HG02870 (cell line): ENCODE data around the gene MYO1C.

Source experiments
- ATAC-seq: cut with Tn5 transposase; IDR thresholded peaks from one replicate; pipeline ENCODE4 v1.9.1; 2021; ENCODE audit warnings: mild to moderate bottlenecking, moderate library complexity; ENCODE audit not compliant: unreplicated experiment

The MYO1C gene

DNA sequence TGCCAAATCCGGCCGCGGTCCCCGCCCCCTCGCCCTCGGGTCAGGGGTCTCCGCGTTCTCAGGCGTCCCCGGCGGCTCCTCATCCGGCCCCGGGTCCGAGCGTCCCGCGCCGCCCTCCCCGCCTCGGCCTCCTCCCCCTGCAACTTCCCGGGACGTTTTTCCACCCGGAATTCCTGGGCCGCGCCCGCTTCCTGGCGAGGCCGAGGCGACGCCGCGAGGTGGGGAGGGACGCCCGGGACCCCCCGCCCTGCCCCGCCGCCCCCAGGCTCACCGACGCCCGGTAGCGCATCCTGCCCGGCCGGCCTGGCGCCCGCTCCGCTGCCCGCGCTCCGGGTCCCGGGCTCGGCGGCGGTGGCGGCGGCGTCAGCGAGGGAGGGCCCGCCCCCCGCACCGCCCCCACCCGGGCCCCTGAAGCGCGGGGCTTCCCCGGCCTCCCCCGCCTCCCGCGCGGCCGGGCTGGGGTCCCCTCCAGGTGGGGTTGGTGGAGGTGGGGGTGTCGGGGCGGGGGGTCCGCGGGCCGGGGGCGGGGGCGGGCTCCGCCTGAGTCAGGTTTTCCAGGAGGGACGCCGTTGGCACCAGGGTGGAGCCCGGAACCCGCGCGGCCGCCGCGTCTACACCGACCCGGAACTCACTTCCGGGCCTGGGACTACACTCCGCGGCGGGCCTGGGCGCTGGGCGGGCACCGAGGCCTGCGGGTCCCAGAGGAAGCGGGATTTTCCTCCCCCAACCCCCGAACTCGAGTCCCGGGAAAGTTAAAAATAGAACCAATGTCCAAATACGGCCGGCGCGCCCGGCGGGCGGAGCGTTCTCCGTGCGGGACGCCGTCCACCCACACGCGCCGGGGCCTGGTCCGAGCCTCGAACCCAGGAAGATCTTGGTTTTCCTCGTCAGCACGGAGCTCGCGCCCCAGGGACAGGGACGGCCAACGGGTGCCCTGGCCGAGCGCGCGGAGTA is 6.8 kb downstream of the MYO1C start:
- no peak for ATAC-seq

DNA sequence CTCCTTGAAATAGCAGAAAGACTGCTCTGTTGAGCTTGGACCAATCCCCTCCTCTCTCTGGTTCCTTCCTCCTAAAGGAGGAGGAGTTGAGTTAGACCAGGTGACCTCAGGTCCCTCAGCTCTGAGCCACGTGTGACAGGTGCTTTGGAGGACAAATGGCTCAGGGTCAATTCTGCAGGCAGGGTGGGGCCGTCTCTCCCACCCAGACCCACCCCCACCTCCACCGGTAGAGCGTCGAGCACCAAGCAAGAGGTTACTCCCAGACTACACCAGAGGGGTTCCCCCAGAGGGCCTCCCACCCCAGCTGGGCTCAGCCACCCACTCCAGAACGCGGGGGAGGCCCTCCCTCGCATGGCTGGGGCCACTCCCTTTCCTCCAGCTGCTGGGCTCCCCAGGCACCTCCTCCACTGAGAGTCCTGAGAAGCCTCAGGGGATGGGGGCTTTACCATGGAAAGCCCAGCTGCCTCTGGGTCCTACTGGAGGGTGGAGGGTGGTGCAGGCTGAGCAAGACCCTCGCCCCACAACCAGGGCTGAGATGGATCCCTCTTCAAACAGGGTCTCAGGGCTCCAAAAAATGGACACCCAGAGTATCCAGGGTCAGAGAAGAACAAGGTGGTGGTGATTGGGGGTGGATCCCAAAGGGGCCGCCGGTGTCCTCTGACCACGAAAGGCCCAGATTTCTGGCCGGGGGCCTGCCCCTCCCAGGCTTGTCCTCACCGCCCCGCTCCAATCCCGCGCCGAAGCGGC is 7.6 kb downstream of the MYO1C start:
- peak; percentile 37 for ATAC-seq

DNA sequence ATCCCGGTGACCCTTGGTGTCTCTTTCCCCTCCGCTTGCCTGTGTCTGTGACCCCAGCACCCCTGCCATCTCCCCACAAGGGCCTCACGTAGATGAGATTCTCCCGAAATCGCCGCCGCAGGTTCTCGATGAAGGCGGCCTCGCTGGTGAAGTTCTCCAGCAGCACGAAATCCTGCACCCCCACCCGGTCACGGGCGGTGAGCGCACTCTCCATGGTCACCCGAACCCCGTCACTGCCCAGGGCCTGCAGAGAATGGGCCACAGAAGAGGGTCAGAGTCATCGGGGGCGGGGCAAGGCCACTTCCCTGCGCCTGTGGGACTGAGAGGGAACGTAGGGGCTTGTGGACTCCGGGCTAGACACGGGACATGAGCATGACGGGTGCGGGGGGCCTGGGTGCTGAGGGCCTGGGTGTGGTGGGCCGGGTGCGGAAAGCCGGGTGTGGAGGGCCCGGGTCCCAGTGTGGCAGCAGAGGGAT is 8.4 kb downstream of the MYO1C start:
- ATAC-seq = no peak

DNA sequence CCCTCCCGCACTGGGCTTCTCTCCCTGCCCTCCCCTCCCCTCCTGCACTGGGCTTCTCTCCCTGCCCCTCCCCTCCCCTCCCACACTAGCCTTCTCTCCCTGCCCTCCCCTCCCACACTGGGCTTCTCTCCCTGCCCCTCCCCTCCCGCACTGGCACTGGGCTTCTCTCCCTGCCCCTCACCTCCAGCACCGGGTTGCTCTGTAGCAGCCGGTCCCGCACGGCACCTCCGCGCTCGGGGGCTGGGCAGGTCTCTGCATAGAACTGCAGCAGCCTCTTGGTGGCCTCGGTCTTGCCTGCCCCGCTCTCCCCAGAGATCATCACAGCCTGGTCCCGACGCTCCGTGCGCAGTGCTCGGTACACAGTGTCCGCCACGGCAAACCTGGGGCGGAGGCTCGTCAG is 9.8 kb downstream of the MYO1C start:
- no peak for ATAC-seq

DNA sequence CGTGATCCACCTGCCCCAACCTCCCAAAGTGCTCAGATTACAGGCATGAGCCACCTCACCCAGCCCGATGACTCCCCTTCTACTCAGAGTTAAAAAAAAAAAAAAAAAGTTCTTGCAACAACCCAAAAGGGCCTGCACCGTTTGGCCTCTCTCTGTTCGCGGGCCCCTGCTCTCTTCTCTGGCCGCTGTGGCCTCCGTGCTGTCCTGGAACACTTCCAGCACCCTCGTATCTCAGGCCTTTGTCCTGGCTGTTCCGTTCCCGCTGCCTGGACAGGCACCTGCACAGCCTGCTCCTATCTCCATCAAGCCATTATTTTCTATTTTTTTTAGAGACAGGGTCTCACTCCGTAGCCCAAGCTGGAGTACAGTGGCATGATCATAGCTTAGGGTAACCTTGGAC is 10.8 kb downstream of the MYO1C start:
- ATAC-seq = no peak

DNA sequence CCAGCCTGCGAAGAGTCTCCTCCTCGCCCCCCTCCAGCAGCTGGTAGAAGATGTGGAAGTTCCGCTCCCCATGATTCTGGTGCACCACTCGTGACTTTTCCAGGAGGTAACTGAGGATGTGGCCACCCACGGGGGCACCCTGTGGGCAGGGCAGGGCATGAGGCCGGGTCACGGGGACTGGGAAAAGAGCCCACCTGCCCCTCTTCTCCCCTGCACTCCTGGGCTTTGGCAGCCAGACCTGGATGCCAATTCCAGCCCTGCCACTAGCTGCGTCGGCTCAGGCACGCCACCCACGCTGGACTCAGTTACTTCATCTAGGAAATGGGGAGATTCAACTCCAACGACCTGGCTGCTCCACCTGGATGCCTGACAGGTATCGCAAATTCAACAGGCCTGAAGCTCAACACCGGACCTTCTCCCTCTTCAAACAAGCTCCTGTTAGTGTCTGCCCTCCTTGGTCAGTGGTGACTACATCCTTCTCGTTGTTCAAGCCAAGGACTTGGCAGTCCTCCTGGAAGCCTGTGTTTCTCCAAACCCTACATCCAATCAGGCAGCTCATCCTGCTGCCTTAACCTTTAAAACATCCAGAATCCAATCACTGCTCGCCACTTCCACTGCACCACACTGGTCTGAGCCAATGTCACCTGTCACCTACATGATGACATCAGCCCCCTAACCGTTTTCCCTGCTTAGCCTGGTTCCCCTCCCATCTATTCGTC is 11.6 kb downstream of the MYO1C start:
- ATAC-seq = no peak

DNA sequence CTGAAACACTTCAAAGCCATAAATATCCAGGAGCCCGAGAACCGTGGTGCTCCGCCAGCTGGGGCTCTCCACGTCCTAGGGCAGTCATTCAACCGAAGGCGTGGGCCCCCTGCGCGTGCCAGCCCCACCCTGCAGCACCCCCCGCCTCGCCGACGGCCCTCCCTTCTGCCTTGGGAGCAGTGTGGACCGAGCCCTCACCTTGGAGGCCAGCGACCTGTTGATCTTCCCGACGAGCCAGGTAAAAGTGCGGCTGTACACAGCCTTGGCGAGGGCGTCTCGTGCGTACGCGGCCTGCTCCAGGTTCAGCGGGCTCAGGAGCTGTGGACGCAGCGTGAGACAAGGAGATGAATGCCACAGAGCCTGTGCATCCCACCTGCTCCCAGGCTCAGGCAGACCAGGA is 14.1 kb downstream of the MYO1C start:
- no peak for ATAC-seq

DNA sequence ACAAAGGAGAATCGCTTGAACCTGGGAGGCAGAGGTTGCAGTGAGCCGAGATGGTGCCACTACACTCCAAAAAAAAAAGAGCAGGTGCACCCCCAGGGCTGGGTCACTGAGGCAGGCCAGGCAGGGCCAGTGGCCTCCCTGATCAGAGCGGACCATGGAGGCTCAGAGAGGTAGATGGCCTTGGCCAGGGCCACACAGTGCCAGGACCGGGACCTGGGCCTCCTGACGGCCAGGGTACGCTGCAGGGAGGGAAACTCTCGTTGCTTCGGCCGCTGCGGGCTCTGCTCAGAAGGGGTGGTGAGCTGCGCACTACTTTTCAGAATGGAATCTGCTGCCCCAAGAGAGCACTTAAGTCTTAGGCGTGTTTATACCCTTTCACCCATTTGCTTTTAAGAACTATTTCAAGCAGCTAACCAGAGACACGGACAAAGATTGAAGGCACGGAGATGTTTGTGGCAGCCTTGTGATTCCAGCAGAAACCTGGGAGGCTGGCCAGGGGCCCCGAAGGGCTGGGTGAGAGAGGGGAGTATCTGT is 17.1 kb downstream of the MYO1C start:
- ATAC-seq = no peak

DNA sequence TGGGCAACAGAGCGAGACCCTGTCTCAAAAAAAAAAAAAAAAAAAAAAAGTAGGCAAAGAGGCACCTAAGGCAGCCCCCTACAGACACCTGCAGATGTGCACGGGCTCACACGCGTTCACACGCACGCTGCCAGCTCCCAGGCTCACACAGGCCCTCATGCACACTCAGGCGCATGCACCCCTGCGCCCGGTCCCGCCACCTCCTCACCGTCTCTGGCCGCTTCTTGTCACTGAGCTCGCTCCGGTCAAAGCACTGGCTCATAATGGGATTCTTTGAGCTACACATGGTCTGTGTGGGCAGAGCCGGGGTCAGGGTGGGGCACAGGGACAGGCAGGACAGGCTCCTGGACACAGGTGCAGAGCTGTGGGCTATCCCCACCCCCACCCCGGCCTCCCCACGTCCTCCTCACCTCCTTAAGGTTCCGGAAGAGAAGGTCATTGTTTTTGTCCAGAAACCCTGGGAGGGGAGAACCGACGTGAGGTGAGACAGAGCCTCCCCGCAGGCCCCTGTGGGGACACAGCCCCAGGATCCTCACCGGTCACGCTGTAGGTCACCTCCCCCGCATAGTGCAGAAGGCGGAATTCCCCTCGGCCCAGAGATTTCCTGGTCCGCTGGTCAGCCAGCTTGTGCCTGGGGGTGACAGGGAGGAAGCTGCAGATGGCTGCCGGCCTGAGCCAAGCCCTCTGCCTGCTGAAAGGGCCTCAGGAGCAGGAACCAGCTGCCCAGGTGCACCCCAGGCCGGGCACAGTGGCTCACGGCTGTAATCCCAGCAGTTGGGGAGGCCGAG is 17.9 kb downstream of the MYO1C start:
- peak; percentile 48 for ATAC-seq

DNA sequence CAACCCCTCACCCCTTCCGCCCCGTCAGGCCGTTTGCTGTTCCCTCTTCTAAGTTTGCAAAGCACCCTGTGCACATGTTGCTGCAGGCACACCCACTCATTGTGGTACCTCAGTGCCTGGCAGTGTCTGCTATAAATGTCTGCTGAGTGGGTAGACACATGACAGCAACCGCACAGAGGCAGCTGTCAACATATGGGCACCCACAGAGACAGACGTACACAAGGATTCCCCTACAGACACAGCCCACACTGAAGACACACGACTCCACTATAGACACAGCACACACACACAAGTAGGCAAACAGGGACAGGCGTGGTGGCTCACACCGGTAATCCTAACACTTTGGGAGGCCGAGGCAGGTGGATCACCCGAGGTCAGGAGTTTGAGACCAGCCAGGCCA is 18.6 kb downstream of the MYO1C start:
- ATAC-seq = no peak

DNA sequence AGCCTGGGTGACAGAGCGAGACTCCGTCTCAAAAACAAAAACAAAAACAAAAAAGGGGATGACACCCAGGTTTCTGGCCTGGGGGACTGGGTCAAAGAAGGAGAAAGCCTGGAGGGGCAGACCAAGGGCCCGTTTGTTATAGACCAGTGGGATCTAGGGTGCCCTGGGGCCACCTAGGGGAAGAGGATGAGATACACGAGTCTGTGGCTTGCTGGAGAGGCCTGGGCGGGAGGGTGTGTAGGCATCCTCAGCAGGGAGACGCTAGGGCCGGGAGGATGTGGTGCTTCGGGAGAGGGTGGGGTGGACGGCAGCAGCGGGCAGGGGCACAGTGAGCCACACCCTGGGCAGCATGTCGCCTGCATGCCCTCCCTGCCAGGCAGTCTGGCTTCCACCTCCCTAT is 19.3 kb downstream of the MYO1C start:
- ATAC-seq = no peak

DNA sequence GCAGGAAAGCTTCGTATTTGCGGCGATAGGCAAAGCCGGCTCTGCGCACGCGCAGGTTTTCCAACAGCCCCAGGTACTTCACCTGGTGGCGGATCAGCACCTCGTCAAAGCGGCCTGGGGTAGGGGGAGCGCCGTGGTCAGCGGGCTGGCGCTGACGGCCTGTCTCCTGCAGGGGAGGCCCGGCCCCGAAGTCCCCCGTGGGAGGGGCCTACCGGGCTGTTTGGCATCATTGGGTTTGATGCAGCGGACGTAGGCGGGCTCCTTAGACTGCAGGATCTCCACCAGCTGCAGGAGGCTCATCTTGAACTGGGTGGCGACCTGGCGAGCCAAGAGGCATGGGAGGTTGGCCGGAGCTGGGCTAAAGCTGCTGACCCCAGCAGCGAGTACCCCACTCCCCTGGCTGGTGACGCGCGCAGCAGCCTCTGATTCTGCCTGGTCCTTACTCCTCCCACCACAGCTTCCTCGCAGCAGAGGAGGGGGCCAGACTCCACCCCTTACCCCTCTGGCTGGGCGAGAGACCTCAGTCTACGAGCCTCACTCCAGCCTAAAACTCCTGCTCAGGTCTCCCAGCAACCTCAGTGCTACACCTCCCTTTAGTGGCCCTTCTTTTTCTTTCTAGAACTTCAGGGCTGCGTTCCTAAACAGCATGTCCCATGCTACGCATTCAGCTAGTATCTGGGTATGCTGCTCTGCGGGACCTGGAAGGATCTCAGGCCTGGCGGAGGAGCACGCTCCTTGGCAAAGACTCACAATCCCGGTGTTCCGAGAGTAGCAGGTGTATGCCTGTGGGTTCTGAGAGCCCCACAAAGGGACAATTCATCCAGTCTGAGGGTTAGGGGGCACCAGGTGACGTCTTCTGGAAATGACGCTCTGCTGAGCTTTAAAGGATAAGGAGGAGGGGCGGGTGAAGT is 20.3 kb downstream of the MYO1C start:
- ATAC-seq = no peak

DNA sequence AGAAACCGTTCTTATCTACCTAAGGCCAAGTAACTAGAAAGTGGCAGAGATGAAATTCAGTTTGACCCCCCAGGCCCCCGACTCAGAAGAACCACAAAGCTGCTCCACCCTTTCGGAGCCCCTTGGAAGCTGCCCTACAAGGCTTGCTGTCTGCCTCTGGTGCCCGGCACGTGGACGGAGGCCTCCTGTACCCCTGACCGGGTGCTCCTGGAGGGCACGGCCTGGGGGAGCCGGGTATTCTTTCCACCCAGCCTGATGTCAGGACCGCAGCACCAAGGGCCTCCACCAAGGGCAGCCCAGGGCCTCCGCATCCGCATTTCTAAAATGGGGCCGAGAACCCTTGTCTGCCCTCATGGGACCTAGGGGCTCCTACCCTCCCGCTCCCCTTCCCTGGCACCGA is 21.0 kb downstream of the MYO1C start:
- ATAC-seq = no peak

DNA sequence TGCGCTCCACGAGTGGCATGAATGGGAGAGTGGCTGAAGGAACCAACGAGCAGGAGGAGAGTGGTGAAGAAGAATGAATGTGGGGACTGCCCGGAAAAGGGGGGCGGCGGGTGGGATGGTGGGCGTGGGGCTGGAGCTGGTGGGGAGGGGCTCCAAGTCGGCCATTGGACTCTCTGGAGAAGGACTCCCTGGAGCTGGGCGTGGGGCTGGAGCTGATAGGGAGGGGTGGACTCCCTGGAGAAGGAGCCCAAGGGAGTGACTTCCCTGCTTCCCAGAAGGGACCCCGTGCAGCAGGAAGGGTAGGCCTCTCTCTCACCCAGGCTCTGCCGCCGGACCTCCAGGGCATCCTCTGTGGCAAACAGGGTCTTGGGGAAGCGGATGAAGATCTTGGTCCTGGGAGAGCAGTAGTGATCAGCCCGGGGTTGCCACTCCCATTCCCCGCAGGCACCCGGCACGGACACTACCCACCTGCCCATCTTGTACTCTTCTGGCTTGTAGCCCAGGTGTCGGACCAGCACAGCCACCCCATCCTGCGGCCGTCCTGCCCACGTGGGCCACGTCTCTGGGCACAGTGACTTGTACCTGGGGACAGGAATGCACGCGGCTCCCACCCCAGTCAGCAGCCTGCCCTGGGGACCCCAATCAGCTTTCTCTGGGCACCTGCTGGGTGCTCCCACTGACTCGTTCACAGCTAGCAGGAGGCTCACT is 21.6 kb downstream of the MYO1C start:
- no peak for ATAC-seq

DNA sequence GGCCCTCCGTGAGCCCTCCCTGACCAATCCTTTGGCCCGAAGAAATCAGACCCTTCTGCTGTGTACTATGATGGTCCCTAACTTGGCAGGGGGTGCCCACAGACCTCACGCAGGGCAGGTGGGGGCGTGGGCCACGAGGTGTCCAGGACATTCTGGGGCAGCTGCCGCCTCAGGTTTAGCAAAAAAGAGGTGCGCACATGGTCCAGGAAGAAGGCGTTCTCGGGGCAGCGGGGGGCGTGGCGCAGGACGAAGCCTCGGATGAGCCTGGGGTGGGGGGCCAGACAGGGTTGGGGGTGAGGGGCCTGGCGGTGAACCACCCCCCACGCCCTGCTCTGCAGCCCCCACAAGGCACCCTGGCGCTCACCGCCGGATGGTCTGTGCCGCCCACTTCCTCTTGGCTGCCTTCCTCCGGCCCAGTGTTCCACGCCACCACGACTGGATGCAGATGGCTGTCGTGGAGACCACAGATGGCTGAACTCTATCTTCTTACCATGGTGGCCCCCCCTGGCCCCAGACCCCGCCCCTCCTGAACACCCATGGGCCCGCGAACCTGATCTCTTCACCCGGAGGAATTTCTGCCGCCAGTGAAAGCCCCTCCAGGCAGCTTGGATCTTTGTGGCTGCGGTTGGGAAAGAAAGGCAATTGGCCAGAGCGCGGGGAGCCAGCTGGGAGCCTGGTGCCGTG is 22.3 kb downstream of the MYO1C start:
- no peak for ATAC-seq

DNA sequence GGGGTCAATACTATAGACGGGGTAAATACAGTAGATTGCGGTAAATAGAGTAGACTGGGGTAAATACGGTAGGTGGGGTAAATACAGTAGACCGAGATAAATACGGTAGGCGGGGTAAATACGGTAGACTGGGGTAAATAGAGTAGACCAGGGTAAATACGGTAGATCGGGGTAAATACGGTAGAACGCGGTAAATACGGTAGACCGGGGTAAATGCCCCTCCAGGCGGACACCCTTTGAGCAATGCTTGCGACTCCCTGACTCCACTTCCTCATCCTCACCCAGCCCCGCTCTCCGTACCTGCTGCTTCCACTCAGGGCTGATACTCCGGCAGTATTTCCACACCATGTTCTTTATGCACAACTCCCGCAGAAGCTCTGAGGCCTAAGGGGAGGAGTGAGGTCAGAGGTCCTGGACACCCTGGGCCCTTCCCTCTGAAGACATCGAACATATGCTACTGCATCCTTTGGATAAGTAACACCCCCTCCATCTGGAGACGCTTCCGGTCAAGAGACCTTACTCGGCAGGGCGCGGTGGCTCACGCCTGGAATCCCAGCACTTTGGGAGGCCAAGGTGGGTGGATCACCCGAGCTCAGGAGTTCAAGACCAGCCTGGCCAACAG is 23.1 kb downstream of the MYO1C start:
- no peak for ATAC-seq

DNA sequence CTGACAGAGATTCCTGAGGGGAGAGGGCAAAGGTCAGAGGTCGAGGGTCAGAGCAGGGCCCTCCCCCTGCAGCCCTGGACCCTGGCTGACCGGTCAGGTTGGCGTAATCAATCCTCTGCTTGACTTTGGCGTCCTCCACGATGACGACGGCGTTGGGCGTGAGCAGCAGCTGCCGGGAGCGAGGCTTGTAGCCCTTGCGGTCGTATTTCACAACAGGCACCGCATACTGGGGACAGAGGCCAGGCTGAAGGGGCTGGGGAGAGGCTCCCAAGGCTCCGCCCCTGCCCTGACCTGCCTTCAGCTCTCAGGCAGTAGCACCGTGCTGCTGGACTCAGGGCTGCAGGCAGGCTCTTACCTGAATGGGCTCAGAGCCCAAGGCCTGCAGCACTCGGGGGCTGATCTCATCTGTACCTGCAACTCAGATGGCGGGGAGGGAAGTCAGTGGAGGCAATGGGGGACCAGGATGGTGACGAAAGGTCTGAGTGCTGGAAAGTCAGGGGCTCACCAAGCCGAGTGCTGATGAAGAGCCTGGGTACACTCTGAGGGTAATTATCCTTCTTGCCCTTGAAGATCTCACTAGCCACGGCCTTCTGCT is 24.5 kb downstream of the MYO1C start:
- no peak for ATAC-seq
